OCI-LY1 (cell line): ENCODE measurements around the gene HMCN2.

Experiments
- H2AFZ ChIP-seq: fragments of 200-600 bp; sonication (generic), shearing (Covaris generic); 2 replicates; pipeline ENCODE4 v1.6.0; 2014; ENCODE audit warnings: antibody characterized with exemption, mild to moderate bottlenecking, low read length
- H3F3A ChIP-seq: fragments of 200-600 bp; sonication (generic), shearing (Covaris generic); 2 replicates; pipeline ENCODE4 v1.6.0; 2014; ENCODE audit warnings: mild to moderate bottlenecking, antibody characterized with exemption, low read length, moderate library complexity; ENCODE audit not compliant: insufficient read depth
- H3K27ac ChIP-seq: fragments of 200-600 bp; sonication (generic); 2 replicates; pipeline ENCODE4 v1.5.1; 2014; ENCODE audit warnings: low read length, mixed run types, mild to moderate bottlenecking, low read depth; ENCODE audit not compliant: poor library complexity, severe bottlenecking
- H3K27me3 ChIP-seq: fragments of 200-600 bp; sonication (generic); 2 replicates; pipeline ENCODE4 v1.6.0; 2014; ENCODE audit warnings: antibody characterized with exemption, mild to moderate bottlenecking, low read length, moderate library complexity; ENCODE audit not compliant: insufficient read depth
- H3K36me3 ChIP-seq: fragments of 200-600 bp; sonication (generic); 2 replicates; pipeline ENCODE4 v1.6.1; 2014; ENCODE audit warnings: mild to moderate bottlenecking, antibody characterized with exemption, low read length, moderate library complexity, mixed read lengths; ENCODE audit not compliant: insufficient read depth
- H3K4me1 ChIP-seq: fragments of 200-600 bp; sonication (generic); 2 replicates; pipeline ENCODE4 v1.5.1; 2014; ENCODE audit warnings: mild to moderate bottlenecking, low read length, moderate library complexity; ENCODE audit not compliant: insufficient read depth, severe bottlenecking
- H3K4me2 ChIP-seq: fragments of 200-600 bp; sonication (generic), shearing (Covaris generic); 2 replicates; pipeline ENCODE4 v1.6.1; 2014; ENCODE audit warnings: low read length
- H3K4me3 ChIP-seq: fragments of 200-600 bp; sonication (generic); 2 replicates; pipeline ENCODE4 v1.5.1; 2014; ENCODE audit warnings: low read length, low read depth, mild to moderate bottlenecking, mixed read lengths; ENCODE audit not compliant: poor library complexity, severe bottlenecking
- H3K79me2 ChIP-seq: fragments of 200-600 bp; shearing (Covaris generic); 2 replicates; pipeline ENCODE4 v1.6.1; 2016; ENCODE audit warnings: mixed run types, low read length, mixed read lengths; ENCODE audit not compliant: insufficient read depth
- H3K9ac ChIP-seq: fragments of 200-600 bp; sonication (generic), shearing (Covaris generic); 2 replicates; pipeline ENCODE4 v1.6.1; 2014; ENCODE audit warnings: mild to moderate bottlenecking, low read length, mixed read lengths
- H3K9me2 ChIP-seq: fragments of 200-600 bp; sonication (generic), shearing (Covaris generic); 2 replicates; pipeline ENCODE4 v1.6.1; 2014; ENCODE audit warnings: low read depth, mild to moderate bottlenecking, low read length, mixed read lengths
- H3K9me3 ChIP-seq: fragments of 200-600 bp; shearing (Covaris generic); 2 replicates; pipeline ENCODE4 v1.6.1; 2014; ENCODE audit warnings: low read length, mixed read lengths
- H4K20me1 ChIP-seq: fragments of 200-600 bp; sonication (generic), shearing (Covaris generic); 2 replicates; pipeline ENCODE4 v1.6.0; 2016; ENCODE audit warnings: mild to moderate bottlenecking, low read length; ENCODE audit not compliant: insufficient read depth
- CTCF ChIP-seq: fragments of 200-600 bp; sonication (generic), shearing (Covaris generic); IDR thresholded peaks from 2 replicates; pipeline ENCODE4 v1.5.1; 2017; ENCODE audit warnings: mild to moderate bottlenecking, antibody characterized with exemption, low read length, moderate library complexity, mixed read lengths
- EZH2 ChIP-seq: fragments of 200-600 bp; sonication (generic), shearing (Covaris generic); IDR thresholded peaks from 2 replicates; pipeline ENCODE4 v1.8.0; 2017; ENCODE audit warnings: borderline replicate concordance, mixed run types, mild to moderate bottlenecking, antibody characterized with exemption, low read length, moderate library complexity, mixed read lengths

HMCN2 gene

DNA sequence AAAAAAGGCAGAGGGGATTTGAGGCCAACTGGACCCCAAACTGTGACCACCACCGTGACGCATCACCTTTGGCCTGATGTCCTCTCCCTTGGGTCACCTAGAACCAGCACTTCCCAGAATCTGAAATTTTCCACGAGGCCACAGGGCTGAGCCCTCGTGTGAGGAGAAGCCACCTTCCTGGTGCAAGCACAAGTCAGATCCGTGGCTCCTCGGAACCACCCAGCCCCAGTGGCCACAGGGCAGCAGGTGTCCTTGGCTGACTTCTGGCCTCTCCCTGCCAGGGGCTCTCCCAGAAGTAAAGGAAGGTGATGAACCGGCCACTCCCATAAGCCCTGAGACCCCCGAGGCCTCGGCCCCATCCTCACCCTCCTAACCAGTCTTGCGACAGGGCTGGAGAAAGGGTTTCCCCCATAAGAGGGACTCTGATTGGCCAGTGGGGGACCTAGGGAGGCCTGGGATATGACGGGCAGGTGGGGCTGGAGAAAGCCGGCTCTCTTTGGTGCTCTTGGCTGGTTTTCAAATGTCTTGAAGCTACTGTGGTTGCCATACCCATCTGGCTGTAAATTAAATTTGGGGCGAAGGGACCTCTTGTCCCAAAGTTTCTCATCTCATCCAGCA is 20.9 kb upstream of the HMCN2 start:
- Histone ChIP-seq H3K9me2 (no peaks in the 10 kb centered on the region), H3K79me2 (no peaks in the 10 kb centered on the region), H4K20me1 (no peaks in the 10 kb centered on the region), H3F3A (no peaks in the 10 kb centered on the region), H2AFZ (no peak overlapping the region), H3K4me3 (no peak overlapping the region), H3K27me3 (no peaks in the 10 kb centered on the region), H3K36me3 (no peaks in the 10 kb centered on the region), H3K27ac (no peak overlapping the region), H3K9me3 (no peaks in the 10 kb centered on the region), H3K9ac (no peak overlapping the region), H3K4me1 (peaks cover 15% of the 10 kb centered on the region), H3K4me2 (no peak overlapping the region)
- TF ChIP-seq CTCF (no peak), EZH2 (no peak)

DNA sequence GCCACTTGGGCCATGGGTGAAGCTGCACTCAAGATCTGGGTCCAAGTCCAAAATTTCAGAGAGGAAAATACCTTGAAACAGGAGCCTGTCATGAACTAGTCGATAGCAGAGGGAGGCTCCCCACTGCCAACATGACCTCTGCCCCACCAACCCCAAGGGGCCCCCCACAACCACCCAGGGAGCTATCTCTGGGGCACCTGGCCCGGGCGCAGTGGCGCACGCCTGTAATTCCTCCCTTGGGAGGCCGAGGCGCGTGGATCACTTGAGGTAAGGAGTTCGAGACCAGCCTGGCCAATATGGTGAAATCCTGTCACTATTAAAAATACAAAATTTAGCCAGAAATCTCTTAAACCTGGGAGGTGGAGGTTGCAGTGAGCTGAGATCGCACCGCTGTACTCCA is 20.1 kb upstream of the HMCN2 start:
- Histone ChIP-seq H3K4me1 (peaks cover 6% of the 10 kb centered on the region), H3K36me3 (no peaks in the 10 kb centered on the region), H3K9ac (no peak overlapping the region), H3K9me2 (no peaks in the 10 kb centered on the region), H4K20me1 (no peaks in the 10 kb centered on the region), H2AFZ (no peak overlapping the region), H3F3A (no peaks in the 10 kb centered on the region), H3K27ac (no peak overlapping the region), H3K79me2 (no peaks in the 10 kb centered on the region), H3K27me3 (no peaks in the 10 kb centered on the region), H3K9me3 (no peaks in the 10 kb centered on the region), H3K4me2 (no peak overlapping the region), H3K4me3 (no peak overlapping the region)
- TF ChIP-seq CTCF (no peak), EZH2 (no peak)

DNA sequence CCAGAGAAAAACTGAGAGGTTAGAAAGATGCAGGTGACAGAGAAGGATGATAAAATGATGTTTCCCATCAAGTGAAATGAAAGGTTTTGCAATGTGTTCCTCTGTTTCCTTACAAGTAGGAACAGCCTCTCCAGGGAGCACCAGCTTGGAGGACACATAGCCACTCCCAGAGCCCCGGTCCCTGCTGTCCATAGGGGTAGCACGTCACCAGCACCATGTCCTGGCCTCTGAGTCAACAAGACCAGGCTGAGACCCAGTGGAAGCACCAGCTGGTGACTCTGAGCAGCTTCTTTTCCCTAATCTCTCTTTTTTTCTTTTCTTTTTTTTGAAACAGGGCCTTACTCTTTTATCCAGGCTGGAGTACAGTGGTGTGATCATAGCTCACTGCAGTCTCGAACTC is 19.4 kb upstream of the HMCN2 start:
- H3K4me2 ChIP-seq, result no peak overlapping the region
- H3K4me1 ChIP-seq, result no peaks in the 10 kb centered on the region
- H3K4me3 ChIP-seq, result no peak overlapping the region
- H2AFZ ChIP-seq, result no peak overlapping the region
- no peaks in the 10 kb centered on the region for H3K9me2 ChIP-seq
- H4K20me1 ChIP-seq, result no peaks in the 10 kb centered on the region
- H3K79me2 ChIP-seq, result no peaks in the 10 kb centered on the region
- no peaks in the 10 kb centered on the region; the same call in 1 of the 2 replicates for H3K27me3 ChIP-seq
- H3K9ac ChIP-seq, result no peak overlapping the region
- no peaks in the 10 kb centered on the region for H3F3A ChIP-seq
- H3K9me3 ChIP-seq, result peaks cover 3% of the 10 kb centered on the region; the same call in 1 of the 2 replicates
- no peak overlapping the region for H3K27ac ChIP-seq
- TF ChIP-seq CTCF, result no peak
- no peak for TF ChIP-seq EZH2
- H3K36me3 ChIP-seq, result no peaks in the 10 kb centered on the region; the same call in 1 of the 2 replicates
